Trophoblast cell (in vitro differentiated cells and primary cell): ENCODE measurements around the gene CHST10.

Experiments used
- DNase-seq, 2 donors: peaks; one replicate each; pipeline ENCODE4 v3.0.0-alpha.2; 2016
- H2AFZ ChIP-seq: 2 replicates; pipeline ENCODE4 v1.6.1; 2013; ENCODE audit warnings: low read length, moderate library complexity, mild to moderate bottlenecking; ENCODE audit not compliant: insufficient read depth, poor library complexity
- H2AK5ac ChIP-seq: 2 replicates; pipeline ENCODE4 v1.6.1; 2013; ENCODE audit warnings: mild to moderate bottlenecking, low read length
- H2BK120ac ChIP-seq: 2 replicates; pipeline ENCODE4 v1.6.1; 2013; ENCODE audit warnings: low read length, mild to moderate bottlenecking, moderate library complexity; ENCODE audit not compliant: insufficient read depth, poor library complexity
- H2BK12ac ChIP-seq: 2 replicates; pipeline ENCODE4 v1.6.1; 2013; ENCODE audit warnings: mild to moderate bottlenecking, low read length, moderate library complexity
- H2BK5ac ChIP-seq: 2 replicates; pipeline ENCODE4 v1.6.1; 2013; ENCODE audit warnings: low read length, low read depth, moderate library complexity, mild to moderate bottlenecking; ENCODE audit not compliant: poor library complexity
- H3K14ac ChIP-seq: 2 replicates; pipeline ENCODE4 v1.6.1; 2013; ENCODE audit warnings: mild to moderate bottlenecking, low read length
- H3K18ac ChIP-seq: 2 replicates; pipeline ENCODE4 v1.6.1; 2013; ENCODE audit warnings: mild to moderate bottlenecking, low read length
- H3K23ac ChIP-seq: 2 replicates; pipeline ENCODE4 v1.6.1; 2013; ENCODE audit warnings: low read length
- H3K27ac ChIP-seq: 2 replicates; pipeline ENCODE4 v1.5.1; 2013; ENCODE audit warnings: low read depth, mild to moderate bottlenecking, inconsistent platforms, low read length, moderate library complexity
- H3K27me3 ChIP-seq: 2 replicates; pipeline ENCODE4 v1.6.1; 2013; ENCODE audit warnings: inconsistent platforms, mild to moderate bottlenecking, low read length, moderate library complexity; ENCODE audit not compliant: insufficient read depth
- H3K36me3 ChIP-seq, 2 experiments: 1 replicate in 1 of 2; 2 replicates in 1 of 2; pipeline ENCODE4 v1.6.1; 2013; ENCODE audit warnings: low read length in 2 of 2, mild to moderate bottlenecking in 2 of 2, moderate library complexity in 1 of 2; ENCODE audit not compliant: insufficient read depth in 2 of 2, control insufficient read depth in 1 of 2
- H3K4ac ChIP-seq: 2 replicates; pipeline ENCODE4 v1.6.1; 2013; ENCODE audit warnings: low read depth, mild to moderate bottlenecking, low read length, moderate library complexity
- H3K4me1 ChIP-seq, 2 experiments: 1 replicate in 1 of 2; 2 replicates in 1 of 2; pipeline ENCODE4 v1.6.1; 2013; ENCODE audit warnings: low read length in 2 of 2, mild to moderate bottlenecking in 2 of 2, moderate library complexity in 1 of 2; ENCODE audit not compliant: insufficient read depth in 2 of 2, control insufficient read depth in 1 of 2
- H3K4me2 ChIP-seq: 2 replicates; pipeline ENCODE4 v1.6.1; 2013; ENCODE audit warnings: inconsistent platforms, mild to moderate bottlenecking, low read length, moderate library complexity
- H3K4me3 ChIP-seq: 2 replicates; pipeline ENCODE4 v1.5.1; 2013; ENCODE audit warnings: mild to moderate bottlenecking, low read depth, low read length, inconsistent platforms
- H3K79me1 ChIP-seq: one replicate; pipeline ENCODE4 v1.6.1; 2013; ENCODE audit warnings: low read length
- H3K79me2 ChIP-seq: 2 replicates; pipeline ENCODE4 v1.6.1; 2013; ENCODE audit warnings: low read length, mild to moderate bottlenecking; ENCODE audit not compliant: control insufficient read depth, insufficient read depth, poor library complexity
- H3K9ac ChIP-seq: 2 replicates; pipeline ENCODE4 v1.6.1; 2013; ENCODE audit warnings: mild to moderate bottlenecking, low read length
- H3K9me3 ChIP-seq: 2 replicates; pipeline ENCODE4 v1.6.1; 2013; ENCODE audit warnings: low read depth, mild to moderate bottlenecking, control low read depth, inconsistent platforms, low read length; ENCODE audit not compliant: insufficient read depth
- H4K12ac ChIP-seq: 2 replicates; pipeline ENCODE4 v1.6.1; 2013; ENCODE audit warnings: low read depth, mild to moderate bottlenecking, low read length, moderate library complexity
- H4K8ac ChIP-seq: 2 replicates; pipeline ENCODE4 v1.6.1; 2013; ENCODE audit warnings: low read depth, mild to moderate bottlenecking, low read length, moderate library complexity
- H4K91ac ChIP-seq: one replicate; pipeline ENCODE4 v1.6.1; 2013; ENCODE audit warnings: low read depth, mild to moderate bottlenecking, low read length, moderate library complexity
- WGBS: extraction: QIAGEN DNeasy Blood & Tissue Kit; methylation state at CpG from one replicate; pipeline ENCODE4 v1.1.7; 2013; ENCODE audit warnings: missing lambda C conversion rate; ENCODE audit not compliant: insufficient read length, insufficient coverage; ENCODE audit errors: extremely low coverage; 5-methylcytosine and 5-hydroxymethylcytosine counted together

The CHST10 gene

DNA sequence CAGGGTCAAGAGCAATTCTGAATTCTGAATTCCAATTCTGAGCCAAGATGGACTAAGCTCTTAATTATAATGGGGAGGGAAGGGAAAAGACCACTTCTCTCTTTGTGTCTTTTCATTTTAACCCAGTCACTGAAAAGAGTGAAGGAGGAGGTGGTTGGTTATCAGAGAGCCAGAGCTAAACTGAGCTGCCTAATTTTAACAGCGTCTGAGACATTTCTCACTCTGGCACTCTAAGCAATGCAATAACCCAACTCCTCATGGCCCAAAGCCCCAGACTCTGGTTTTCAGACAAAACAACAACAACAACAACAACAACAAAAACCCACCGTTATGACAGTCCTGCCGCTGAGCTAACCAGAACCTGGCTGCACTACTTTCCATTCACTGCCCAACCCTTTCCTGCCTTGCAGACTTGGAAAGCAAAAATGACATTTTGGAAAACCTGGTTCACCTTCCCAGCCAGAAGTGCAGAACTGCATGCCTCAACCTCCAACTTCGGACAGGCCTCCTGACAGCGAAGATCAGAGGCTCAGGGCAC lies 1.0 kb downstream of the CHST10 start:
- no CpG with 5 or more reads among the region's 5 CpGs for WGBS
- H3K23ac ChIP-seq = no peak overlapping the region
- H2AK5ac ChIP-seq = no peak overlapping the region

DNA sequence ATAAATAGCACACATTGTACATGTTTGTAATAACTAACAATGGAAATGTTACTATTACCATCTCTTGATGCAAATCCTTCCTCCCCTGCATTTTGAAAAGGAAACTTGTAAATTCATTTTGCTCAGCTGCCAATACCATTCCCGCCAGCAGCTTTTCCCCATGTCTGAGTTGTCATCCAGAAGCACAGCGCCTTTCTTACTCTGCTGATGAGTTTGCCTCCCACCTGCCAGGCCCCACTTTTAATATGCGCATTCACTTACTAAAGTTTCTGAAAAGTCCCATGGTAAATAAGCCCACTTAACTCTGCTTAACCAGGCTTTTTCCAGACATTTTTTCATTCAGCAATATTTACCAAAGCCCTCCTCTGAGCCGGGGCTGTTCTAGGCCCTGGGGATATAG lies 3.9 kb downstream of the CHST10 start:
- no peak overlapping the region for H4K12ac ChIP-seq
- H4K91ac ChIP-seq = no peak overlapping the region
- no CpG with 5 or more reads among the region's 4 CpGs for WGBS
- no peak overlapping the region for H3K27ac ChIP-seq
- H3K4ac ChIP-seq = no peak overlapping the region
- H2BK5ac ChIP-seq = no peak overlapping the region
- no peak overlapping the region for H3K4me3 ChIP-seq
- H3K36me3 ChIP-seq = peaks cover 0 to 8% of the 10 kb centered on the region in 2 experiments
- H3K79me1 ChIP-seq = peaks cover 11% of the 10 kb centered on the region
- no peak overlapping the region for H3K4me2 ChIP-seq
- no peak overlapping the region for H3K23ac ChIP-seq
- H2BK12ac ChIP-seq = no peak overlapping the region
- H3K27me3 ChIP-seq = no peaks in the 10 kb centered on the region
- peaks cover 7% of the 10 kb centered on the region for H3K79me2 ChIP-seq
- no peak overlapping the region for H3K14ac ChIP-seq
- no peak overlapping the region for H3K9ac ChIP-seq
- H2AK5ac ChIP-seq = no peak overlapping the region
- no peak overlapping the region for H3K18ac ChIP-seq
- H2BK120ac ChIP-seq = no peak overlapping the region
- H3K4me1 ChIP-seq = peaks cover 2 to 4% of the 10 kb centered on the region in 2 experiments
- DNase-seq = no peak
- no peaks in the 10 kb centered on the region for H3K9me3 ChIP-seq
- no peak overlapping the region for H2AFZ ChIP-seq
- H4K8ac ChIP-seq = no peak overlapping the region

More for the DNA sequence above, 1.0 kb downstream of the CHST10 start:
- H2BK120ac ChIP-seq = no peak overlapping the region
- no peaks in the 10 kb centered on the region for H3K27me3 ChIP-seq
- peak overlapping the region; percentile 51 for H2AFZ ChIP-seq
- H3K9me3 ChIP-seq = no peaks in the 10 kb centered on the region
- H3K79me1 ChIP-seq = peaks cover 11% of the 10 kb centered on the region
- peak overlapping the region; percentile 15 for H3K4ac ChIP-seq
- peaks cover 5% of the 10 kb centered on the region for H3K79me2 ChIP-seq
- no peak overlapping the region for H3K27ac ChIP-seq
- peaks cover 2 to 4% of the 10 kb centered on the region in 2 experiments for H3K4me1 ChIP-seq
- H3K9ac ChIP-seq = peak overlapping the region; percentile 78
- peaks cover 0 to 8% of the 10 kb centered on the region in 2 experiments for H3K36me3 ChIP-seq
- peak overlapping the region; percentile 60 for H3K18ac ChIP-seq
- no peak overlapping the region for H2BK12ac ChIP-seq
- no peak overlapping the region for H4K12ac ChIP-seq
- DNase-seq = no peak
- peak overlapping the region; percentile 24 for H4K8ac ChIP-seq
- peak overlapping the region; percentile 74 for H3K4me2 ChIP-seq
- peak overlapping the region; percentile 92 for H3K14ac ChIP-seq
- no peak overlapping the region for H4K91ac ChIP-seq
- H2BK5ac ChIP-seq = no peak overlapping the region
- peak overlapping the region; percentile 79 for H3K4me3 ChIP-seq

DNA sequence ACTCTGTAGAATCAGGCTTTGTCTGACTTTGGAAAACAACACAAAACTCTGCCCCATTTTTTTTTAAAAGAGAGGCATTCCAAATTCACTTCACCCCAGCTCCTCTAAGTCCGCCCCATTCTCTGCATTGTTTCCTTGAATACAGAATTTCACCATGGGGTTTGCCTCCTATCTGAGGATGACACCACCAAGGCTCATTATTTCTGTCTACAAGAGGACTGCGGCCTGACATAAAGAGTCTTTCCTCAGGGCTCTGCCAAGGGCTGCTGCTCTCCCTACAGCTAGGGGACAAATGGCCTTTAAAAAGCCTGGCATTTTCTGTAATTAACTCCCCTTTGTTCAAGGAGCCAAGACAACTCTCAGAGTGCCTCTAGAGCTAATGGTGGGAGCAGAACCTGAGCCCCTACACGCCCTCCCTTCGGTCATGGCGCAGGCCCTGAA lies 4.6 kb downstream of the CHST10 start:
- WGBS = no CpG with 5 or more reads among the region's 5 CpGs
- Histone ChIP-seq H3K79me1 (peaks cover 11% of the 10 kb centered on the region), H3K4me1 (peaks cover 2 to 4% of the 10 kb centered on the region in 2 experiments), H3K4me3 (no peak overlapping the region), H2AK5ac (no peak overlapping the region), H2BK5ac (no peak overlapping the region), H3K9me3 (no peaks in the 10 kb centered on the region), H2BK12ac (no peak overlapping the region), H2AFZ (no peak overlapping the region), H3K18ac (no peak overlapping the region), H3K9ac (no peak overlapping the region), H4K12ac (no peak overlapping the region), H3K36me3 (peaks cover 0 to 8% of the 10 kb centered on the region in 2 experiments), H2BK120ac (no peak overlapping the region), H4K8ac (no peak overlapping the region), H3K4me2 (no peak overlapping the region), H3K27ac (no peak overlapping the region), H4K91ac (no peak overlapping the region), H3K14ac (no peak overlapping the region), H3K23ac (no peak overlapping the region), H3K4ac (no peak overlapping the region), H3K27me3 (no peaks in the 10 kb centered on the region), H3K79me2 (peaks cover 7% of the 10 kb centered on the region)
- DNase-seq = no peak

DNA sequence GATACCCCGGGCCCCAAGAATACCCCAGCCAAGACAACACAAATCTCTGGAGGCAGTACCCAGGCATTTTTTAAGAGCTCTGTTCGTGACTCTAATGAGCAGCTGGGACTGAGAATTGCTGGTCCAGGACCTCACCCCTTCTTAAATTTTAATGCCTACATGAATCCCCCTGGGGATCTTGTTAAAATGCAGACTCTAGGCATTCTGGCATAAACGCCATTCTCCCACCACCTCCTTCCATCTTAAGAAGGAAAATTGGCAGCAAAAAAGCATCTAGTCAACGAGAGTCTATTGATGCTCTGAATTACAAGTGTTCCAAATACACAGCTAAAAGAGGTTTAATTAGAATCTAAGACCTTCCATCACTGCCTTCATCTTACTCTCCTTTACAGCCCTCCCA lies 5.0 kb downstream of the CHST10 start:
- H3K18ac ChIP-seq = no peak overlapping the region
- no peak overlapping the region for H4K12ac ChIP-seq
- peaks cover 0 to 8% of the 10 kb centered on the region in 2 experiments for H3K36me3 ChIP-seq
- H3K4me3 ChIP-seq = no peak overlapping the region
- no peak overlapping the region for H3K27ac ChIP-seq
- H2AK5ac ChIP-seq = no peak overlapping the region
- H3K27me3 ChIP-seq = no peaks in the 10 kb centered on the region
- no peak overlapping the region for H4K91ac ChIP-seq
- DNase-seq = no peak
- H3K9ac ChIP-seq = no peak overlapping the region
- H3K9me3 ChIP-seq = no peaks in the 10 kb centered on the region
- no peak overlapping the region for H2AFZ ChIP-seq
- H3K4me2 ChIP-seq = no peak overlapping the region
- H3K4ac ChIP-seq = no peak overlapping the region
- no peak overlapping the region for H2BK5ac ChIP-seq
- H2BK120ac ChIP-seq = no peak overlapping the region
- H4K8ac ChIP-seq = no peak overlapping the region
- no peak overlapping the region for H3K23ac ChIP-seq
- H3K4me1 ChIP-seq = peaks cover 2 to 4% of the 10 kb centered on the region in 2 experiments
- peaks cover 9% of the 10 kb centered on the region for H3K79me1 ChIP-seq
- no peak overlapping the region for H3K14ac ChIP-seq
- H3K79me2 ChIP-seq = peaks cover 5% of the 10 kb centered on the region
- no peak overlapping the region for H2BK12ac ChIP-seq
- no CpG with 5 or more reads among the region's 4 CpGs for WGBS
